ENCODE data around the gene FZD4.
"Not testable (repeated sequence)": the region's sequence is repeated elsewhere in the genome, so short reads cannot be mapped to it uniquely, and the experiment has no call there.

FZD4 gene

DNA sequence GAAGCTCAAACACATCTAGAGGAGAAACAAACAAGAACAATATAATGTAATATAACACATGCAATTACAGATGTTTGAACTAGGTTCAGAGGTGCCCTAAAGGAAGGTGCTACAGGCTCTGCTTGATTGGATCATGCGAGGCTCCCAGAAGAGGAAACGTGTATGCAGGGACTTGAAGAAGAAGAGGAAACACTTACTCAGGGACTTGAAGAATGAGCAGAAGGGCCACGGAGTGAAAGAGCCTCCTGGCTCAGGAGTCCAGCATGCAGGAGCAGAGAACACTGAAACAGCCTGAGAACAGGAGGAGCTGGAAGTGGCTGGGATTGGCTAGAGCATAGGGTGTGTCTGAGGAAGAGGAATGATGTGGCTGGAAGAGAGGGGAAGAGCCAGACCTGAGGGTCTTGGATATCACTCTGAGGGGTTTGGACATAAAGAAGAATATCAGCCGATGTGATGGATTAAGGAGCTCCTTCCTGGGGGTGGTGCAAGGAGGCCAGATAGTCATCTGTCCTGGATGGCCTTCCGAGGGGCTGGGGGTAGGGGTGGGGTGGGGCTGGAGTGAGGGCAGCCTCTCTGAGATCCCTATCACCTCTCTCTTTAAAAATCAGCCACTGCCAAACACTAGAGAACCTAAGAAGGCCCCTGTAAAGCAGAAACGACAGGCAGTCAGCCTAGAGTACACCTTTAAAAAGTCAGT, 16.8 kb downstream of the FZD4 start:
- no peak for DNase-seq (ENCODE audit: low read depth in 4 of 4, low spot score in 1 of 4)

DNA sequence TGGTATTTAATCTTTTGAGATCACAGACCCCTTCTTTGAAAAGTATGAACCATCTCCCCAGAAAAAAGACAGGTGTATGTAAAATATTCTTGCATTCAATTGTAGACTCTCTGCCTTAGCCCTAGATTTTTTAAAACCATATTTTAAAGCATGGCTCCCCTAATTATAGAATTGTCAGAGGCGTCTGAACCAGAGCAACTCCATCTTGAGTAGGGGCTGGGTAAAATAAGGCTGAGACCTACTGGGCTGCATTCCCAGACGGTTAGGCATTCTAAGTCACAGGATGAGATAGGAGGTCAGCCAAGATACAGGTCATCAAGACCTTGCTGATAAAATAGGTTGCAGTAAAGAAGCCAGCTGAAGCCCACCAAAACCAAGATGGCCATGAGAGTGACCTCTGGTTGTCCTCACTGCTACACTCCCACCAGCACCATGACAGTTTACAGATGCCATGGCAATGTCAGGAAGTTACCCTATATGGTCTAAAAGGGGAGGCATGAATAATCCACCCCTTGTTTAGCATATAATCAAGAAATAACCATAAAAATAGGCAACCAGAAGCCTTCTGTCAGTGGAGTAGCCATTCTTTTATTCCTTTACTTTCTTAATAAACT, 17.9 kb downstream of the FZD4 start:
- DNase-seq (ENCODE audit: low read depth in 4 of 4, low spot score in 1 of 4): not testable (repeated sequence)

DNA sequence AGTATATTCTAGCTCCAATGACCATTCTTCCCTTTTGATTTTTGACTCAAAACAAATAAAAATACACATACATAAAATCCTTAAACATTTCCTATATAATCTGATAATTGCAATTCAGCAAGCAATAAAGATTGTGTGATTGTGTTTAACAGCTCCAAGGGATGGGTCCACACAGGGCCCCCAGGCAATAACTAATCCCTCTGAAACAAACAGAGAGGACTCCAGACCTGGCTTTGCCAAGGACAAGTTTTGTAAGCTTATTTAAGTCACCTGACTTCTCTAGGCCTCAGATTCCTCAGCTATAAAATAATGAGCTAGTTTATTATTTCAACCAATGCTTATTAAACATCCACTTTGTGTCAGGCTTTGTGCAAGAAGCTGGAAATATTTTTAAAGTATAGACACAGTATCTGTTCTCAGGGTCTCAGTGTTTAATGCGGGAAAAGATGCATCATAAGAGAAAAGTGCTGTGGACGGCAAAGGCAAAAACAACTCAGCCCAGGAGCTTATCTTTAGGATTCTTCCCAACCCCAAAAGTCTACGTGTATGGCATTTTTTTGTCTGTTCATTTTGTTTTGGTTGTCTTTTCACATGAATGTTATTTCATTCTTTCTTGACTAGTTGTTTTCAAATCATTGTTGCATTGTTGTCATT, 20.1 kb downstream of the FZD4 start:
- DNase-seq (ENCODE audit: low read depth in 4 of 4, low spot score in 1 of 4): no peak

DNA sequence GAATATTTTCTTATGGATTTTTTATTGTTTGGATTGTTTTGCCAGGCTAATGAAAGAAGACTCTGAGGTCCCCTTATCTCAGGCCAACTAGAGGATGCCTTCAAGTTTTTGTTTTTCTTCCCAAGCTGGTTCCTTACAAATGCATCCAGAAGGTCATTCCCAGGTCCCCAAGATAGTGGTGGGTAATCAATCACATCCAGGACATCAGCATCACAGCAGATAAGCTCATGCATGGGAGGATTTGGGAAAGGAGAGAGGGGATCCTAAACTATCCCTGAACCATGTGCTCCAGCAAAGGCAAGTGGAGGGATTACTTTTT, 20.7 kb downstream of the FZD4 start:
- DNase-seq (ENCODE audit: low read depth in 4 of 4, low spot score in 1 of 4): no peak

DNA sequence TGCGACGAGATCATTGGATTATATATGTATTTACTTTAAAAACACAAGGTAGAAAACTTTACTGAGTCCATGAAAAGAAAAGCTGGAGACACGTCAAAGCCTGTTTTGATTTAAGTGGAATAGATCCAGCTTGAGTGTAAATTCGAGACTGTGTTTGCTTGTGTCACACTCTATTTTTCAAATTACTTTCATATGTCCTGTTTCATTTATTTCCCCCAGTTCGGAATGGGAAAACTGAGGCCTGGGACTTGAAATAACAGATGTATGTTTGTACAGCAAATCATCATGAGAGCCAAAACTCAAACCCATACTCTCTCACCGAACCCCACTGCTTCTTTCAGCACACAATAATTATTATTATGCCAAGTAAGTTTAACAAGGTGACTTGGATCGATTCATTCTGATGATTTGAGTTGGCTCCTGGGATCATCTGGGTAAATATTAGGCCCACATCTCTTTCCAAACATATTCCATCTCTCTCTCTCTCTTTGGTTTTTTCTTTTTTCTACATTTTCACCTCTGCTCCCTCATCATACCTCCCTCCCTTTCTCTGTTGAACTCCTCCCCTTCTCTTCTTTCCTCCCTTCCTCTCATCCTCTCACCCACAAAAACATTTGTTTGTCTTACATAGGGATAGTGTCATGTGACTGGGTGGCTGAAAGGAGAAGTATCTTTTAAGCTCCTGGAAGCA, 21.2 kb downstream of the FZD4 start:
- DNase-seq (ENCODE audit: low read depth in 4 of 4, low spot score in 1 of 4): no peak

DNA sequence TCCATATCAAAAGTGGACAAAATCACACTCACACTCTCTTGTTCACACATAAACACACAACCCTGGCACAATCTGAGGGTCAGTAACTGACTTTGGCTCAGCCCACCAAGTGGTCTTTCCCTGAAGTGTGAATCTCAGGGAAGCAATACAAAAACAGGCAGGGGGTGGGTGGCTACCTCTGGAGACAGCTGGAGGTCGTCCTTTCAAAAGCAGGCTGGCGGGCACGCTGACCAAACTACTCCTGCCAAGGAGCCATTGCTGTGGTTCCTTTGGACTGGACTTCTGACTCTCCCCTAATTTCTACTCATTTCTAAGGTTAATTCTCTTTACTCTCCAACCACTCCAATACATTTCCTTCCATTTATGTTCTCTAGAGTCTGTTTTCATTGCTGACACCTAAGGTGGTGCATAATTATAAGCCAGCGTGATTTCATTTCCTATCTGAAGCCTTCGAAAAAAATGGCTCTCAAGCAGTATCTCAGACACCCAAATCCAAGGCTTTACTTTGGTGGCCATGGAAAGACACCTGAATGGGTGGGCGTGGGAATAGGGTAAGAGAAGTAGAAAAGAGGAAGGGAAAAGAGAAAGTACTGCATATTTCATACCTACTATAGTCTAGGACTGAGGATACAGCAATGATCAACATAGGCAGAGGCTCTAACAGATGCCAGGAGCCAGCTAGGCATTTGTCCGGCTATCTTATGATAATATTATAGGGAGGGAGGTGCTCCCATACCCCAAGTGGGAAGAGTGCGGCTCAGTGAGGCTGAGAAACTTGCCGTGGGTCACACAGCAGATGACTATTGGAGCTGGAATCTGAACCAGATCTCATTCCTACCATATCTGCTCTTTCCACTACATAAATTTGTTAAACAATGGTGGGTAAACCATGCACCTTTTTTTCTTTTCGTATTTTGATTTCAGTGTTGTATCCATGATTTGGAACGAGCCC, 22.0 kb downstream of the FZD4 start:
- no peak for DNase-seq (ENCODE audit: low read depth in 4 of 4, low spot score in 1 of 4)

DNA sequence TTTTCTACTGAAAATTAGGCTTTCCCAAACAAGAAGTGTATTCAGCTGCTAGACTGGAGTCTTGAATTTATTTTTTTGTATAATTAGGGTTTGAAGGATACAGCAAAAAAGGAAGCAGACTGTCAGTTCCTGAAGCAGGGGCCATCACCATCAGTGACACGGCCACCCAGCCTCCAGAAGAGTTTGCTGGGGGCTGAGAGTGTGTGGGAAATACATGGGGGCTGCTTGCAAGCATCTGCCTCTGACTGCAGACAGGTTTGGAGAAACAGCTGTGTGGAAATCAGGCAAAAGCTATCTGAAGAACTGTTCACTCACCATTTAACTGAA, 23.0 kb downstream of the FZD4 start:
- DNase-seq (ENCODE audit: low read depth in 4 of 4, low spot score in 1 of 4): no peak

DNA sequence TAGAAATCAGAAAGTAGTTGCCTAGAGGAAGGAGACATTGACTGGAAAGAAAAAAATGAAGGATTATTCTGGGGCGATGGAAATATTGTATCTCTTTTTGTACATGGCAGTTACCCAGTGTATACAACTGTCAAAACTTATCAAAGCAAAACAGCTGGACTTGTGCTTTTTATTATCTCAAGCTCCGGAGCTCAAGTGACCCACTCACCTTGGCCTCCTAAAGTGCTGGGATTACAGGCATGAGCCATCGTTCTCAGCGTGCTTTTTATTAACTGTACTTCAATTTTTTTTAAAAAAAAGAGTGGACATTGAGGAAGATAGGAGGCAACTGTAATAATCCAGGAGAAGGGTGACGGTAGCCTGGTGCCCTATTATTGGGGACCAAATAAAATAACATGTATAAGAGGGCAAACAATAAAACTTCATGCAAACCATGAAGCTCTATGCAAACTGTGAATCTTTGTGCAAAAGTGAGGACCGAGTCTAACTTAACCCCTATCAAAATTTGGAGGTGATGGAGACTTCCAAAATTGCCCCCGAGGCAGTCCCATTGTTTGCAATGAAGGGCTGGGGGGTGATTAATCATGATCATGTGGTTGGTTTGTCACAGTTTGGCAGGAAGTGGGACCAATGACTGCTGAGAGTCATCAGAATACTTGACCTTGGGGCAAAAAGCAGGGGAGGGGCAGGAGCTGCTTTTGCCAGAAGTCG, 23.5 kb downstream of the FZD4 start:
- DNase-seq (ENCODE audit: low read depth in 4 of 4, low spot score in 1 of 4): no peak

DNA sequence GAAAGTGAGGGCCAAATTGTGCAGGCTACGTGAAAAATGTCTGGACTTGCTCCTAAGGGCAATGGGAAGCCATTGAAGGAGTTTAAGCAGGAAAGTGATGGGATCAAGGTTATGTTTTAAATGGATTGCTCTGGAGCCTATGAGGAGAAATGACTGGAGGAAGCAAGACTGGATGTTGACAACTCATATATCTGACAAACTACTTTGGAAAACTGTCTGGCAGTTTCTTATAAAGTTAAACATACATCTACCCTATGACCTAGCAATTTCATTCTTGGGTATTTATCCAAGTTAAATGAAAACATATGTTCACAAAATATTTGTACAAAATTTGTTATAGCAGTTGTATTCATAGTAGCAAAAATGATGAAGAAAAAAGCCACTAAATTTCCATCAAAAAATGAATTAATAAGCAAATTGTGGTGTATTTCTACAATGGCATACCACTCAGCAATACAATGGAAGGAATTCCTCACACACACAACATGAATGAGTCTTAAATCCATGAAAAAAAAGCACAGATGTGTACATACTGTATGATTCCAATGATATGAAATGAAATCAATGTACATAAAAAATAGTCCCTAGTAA, 24.1 kb downstream of the FZD4 start:
- DNase-seq (ENCODE audit: low read depth in 4 of 4, low spot score in 1 of 4): no peak

DNA sequence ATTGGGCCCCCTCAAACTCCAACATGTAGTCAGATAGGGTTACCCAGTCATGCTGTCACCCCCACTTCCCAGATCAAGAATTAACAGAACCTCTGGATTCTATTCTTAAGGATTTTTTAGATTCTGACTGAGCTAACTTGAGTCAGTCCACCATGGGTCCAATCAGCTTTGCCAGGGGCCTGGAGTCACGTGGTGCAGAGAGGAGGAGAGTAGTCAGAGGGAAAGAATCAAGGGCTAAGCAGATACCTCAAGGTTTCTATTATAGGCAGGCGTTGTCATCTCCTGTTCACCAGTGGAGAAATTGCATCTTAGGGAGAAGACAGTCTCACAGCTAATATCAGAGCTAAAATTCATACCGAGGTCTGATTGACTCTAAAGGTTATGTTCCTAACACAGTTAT, 28.2 kb downstream of the FZD4 start:
- DNase-seq (ENCODE audit: low read depth in 4 of 4, low spot score in 1 of 4): no peak

DNA sequence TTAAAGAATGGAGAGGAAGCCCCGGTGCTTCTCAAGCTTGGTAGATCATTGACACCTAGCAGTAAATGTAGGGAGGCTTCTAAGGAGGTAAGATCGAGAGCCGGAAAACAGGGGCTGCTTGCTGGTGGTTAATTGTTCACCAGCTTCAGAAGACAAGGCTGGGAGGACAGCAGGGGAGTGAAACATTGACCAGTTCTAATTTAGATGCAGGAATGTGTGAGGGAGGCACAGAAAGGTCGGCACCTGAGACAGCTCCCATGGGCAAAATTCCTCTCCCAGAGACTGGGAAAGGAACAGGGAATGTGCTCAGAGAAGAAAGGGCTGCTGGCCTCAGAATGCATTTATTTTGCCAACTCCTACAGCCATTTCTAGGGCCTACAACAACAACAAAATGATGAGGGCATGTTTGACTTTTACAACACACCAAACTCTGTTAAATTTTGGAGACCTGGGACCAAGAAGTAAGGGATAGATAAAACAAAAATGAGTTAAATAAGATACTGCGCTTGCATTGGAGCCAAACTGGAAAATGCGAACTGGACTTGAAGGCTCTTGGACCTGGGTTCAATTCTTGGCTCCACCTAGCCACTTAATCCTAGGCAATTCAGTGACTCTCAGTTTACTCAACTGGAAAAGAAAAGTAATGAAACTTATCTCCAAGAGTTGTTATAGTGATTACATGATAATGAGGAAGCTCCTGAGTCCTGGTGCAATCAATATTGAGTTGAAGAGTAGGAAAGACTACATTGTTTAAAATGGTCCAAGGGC, 31.0 kb downstream of the FZD4 start:
- DNase-seq (ENCODE audit: low read depth in 4 of 4, low spot score in 1 of 4): no peak

DNA sequence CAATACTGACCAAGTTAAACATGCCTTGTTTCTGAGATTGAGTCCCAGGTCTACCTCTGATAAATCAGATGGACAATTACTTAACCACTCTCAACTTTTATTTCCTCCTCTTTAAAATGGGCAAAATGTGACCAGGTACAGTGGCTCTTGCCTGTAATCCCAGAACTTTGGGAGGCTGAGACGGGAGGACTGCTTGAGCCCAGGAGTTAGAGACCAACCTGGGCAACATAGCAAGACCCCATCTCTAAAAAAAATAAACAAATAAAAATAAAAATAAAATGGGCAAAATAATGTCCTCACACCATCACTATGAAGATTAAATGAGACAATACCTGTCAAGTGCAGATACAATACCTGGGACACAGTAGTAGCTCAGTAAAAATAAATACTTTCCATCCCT, 33.0 kb downstream of the FZD4 start:
- DNase-seq (ENCODE audit: low read depth in 4 of 4, low spot score in 1 of 4): no peak

DNA sequence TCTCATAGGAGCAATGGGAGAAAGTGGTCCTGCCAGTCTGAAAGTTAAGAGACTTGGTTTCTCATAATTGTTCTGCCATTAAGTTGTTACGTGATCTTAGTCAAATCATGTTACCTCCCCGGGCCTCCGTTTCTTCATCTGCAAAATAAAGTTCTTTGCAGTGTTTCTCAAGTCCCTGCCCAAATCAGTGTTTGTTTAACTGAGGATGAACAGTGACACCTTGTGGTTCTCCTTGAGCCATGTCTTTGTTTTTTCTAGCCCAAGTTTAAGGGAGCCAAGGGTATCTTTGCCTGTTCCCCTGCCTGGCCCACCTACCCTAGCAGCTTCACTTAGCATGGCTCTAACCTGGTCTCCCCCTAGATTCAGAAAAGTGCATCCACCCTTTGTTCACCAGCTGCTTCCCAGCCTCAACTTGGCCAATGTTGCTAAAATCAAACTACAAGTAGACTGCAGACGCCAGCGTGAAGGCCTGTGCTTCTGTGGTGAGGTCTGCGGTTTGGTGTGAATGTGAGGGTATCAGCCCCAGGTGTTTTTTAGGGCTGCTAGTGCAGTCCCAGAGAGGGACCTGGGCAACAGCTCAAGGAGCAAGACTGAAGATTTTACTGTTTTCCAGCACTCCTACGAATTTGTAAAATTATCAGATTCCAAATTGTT, 35.5 kb downstream of the FZD4 start:
- DNase-seq (ENCODE audit: low read depth in 4 of 4, low spot score in 1 of 4): no peak

DNA sequence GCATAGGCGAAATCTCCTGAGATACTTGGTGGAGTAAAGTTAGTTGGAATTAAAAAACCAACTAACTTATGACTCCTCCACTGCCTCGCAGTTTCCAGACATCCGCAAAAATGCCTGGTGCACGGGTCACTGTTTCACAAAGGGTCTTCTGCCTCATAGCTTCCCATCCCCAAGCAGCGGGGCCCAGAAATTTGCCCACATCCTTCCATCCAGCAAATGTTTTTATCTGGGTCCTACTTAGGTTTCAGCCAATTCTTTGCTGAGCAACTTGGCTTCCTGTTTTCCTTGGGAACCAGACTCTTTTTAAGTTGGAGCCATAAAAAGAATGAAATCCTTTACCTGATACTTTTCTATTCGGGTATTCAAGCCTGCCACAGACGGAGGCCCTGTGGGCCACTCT, 36.2 kb downstream of the FZD4 start:
- DNase-seq (ENCODE audit: low read depth in 4 of 4, low spot score in 1 of 4): no peak

DNA sequence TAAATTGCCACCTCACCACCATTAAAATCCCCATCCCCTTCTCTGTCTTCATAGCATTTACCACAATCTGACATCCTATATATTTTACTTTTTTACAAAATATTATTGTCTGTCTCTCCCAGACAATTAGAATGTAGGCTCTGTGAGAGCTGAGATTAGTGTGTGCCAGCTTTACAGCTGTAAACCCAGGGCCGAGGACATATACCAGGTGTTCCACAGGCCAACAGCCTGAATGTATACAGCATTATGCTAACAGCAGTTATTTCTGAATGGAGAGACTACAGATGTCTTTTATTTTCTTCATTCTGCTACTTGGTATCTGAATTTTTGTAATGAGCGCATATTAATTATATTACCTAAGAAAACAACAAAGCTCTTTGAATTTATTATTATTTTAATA, 36.7 kb downstream of the FZD4 start:
- DNase-seq (ENCODE audit: low read depth in 4 of 4, low spot score in 1 of 4): no peak

DNA sequence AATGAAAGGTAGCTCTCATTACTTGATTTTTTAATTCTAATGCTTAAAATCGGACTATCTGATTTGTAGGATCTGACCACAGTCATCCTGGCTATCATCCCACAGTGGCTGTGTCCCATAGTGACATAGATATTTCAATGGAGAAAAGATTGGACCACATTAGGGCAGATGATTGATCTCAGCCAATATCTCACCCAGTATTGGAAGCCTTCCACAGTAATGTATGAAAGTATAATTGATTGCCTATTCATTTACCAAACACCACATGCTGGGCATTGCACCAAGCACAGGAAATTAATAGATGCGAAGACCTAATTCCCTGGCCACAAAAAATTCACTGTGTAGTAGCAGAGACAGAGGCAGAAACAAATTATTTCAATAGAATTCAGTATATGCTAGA, 37.6 kb downstream of the FZD4 start:
- no peak for DNase-seq (ENCODE audit: low read depth in 4 of 4, low spot score in 1 of 4)

DNA sequence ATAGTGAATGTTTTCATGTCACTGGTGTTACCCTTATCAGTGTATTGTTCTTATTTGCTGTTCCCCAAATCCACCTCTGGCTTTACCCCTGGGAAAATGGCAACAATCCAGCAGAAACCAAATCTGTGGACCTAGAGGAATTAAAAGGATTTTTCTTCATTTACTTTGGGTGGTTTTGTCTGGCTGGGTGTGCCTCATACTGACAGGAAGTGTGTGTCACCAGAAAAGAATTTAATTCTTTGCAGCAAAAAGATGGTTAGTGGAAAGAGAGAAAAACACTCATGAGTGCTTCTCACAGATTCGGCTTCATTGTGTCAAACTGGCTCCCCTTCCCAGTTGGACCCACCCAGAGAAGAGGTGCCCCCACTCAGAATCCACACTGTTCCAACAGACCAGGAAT, 38.9 kb downstream of the FZD4 start:
- DNase-seq (ENCODE audit: low read depth in 4 of 4, low spot score in 1 of 4): no peak

DNA sequence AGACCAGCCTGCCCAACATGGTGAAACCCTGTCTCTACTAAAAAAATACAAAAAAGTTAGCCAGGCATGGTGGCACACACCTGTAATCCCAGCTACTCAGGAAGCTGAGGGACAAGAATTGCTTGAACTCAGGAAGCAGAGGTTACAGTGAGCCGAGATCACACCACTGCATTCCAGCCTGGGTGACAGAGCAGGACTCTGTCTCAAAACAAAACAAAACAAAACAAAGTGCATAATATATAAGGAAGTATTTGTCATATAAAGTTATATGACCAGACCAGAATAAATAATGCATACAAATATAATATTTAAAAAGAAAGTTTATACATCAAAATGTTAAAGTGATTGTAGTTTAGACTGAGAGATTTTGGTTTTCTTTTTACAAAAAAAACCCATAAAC, 39.3 kb downstream of the FZD4 start:
- not testable (repeated sequence) for DNase-seq (ENCODE audit: low read depth in 4 of 4, low spot score in 1 of 4)
